ENCODE data around the gene ANXA8.
"Not testable (repeated sequence)": the region's sequence is repeated elsewhere in the genome, so short reads cannot be mapped to it uniquely, and the experiment has no call there.

Gene ANXA8

DNA sequence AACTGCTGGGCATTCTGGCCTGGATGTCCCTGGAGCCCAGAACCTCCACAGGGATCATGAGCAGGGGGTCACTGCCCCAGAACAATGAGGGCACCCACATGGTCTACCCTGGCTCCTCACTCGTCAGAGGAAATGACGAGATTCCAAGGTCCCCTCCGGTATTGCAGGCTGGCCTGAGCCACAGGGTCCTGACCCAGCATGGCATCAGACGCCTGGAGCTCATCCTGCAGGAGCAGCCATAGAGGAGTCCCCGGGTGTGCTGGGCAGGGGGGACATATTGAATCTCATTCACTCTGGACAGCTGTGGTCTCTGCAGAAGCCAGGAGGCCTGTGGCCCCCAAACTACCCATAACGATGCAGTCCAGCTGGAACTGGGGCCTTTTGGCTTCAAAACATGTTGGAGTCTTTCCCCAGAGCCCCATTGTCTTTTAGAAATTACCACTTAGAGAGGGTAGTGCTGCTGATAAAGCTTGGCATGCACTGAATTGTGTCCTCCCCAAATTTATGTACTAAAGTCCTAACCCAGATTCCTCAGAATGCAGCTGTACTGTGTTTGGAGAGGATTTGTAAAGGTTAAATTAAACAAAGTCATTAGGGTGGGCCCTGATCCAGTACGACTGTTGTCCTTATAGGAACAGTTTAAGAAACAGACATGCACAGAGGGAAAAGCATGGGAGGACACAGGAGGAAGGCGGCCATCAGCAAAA, 27.7 kb downstream of the ANXA8 start:
- no peak for DNase-seq (ENCODE audit: low read depth)
- H3K4me3 ChIP-seq (ENCODE audit: low read depth, low read length), result no peak overlapping the region
- TF ChIP-seq, protein P1, sequence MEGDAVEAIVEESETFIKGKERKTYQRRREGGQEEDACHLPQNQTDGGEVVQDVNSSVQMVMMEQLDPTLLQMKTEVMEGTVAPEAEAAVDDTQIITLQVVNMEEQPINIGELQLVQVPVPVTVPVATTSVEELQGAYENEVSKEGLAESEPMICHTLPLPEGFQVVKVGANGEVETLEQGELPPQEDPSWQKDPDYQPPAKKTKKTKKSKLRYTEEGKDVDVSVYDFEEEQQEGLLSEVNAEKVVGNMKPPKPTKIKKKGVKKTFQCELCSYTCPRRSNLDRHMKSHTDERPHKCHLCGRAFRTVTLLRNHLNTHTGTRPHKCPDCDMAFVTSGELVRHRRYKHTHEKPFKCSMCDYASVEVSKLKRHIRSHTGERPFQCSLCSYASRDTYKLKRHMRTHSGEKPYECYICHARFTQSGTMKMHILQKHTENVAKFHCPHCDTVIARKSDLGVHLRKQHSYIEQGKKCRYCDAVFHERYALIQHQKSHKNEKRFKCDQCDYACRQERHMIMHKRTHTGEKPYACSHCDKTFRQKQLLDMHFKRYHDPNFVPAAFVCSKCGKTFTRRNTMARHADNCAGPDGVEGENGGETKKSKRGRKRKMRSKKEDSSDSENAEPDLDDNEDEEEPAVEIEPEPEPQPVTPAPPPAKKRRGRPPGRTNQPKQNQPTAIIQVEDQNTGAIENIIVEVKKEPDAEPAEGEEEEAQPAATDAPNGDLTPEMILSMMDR (conservative IDR thresholded peaks at IDR 0.05; ENCODE audit: low read depth, low read length), result no peak

DNA sequence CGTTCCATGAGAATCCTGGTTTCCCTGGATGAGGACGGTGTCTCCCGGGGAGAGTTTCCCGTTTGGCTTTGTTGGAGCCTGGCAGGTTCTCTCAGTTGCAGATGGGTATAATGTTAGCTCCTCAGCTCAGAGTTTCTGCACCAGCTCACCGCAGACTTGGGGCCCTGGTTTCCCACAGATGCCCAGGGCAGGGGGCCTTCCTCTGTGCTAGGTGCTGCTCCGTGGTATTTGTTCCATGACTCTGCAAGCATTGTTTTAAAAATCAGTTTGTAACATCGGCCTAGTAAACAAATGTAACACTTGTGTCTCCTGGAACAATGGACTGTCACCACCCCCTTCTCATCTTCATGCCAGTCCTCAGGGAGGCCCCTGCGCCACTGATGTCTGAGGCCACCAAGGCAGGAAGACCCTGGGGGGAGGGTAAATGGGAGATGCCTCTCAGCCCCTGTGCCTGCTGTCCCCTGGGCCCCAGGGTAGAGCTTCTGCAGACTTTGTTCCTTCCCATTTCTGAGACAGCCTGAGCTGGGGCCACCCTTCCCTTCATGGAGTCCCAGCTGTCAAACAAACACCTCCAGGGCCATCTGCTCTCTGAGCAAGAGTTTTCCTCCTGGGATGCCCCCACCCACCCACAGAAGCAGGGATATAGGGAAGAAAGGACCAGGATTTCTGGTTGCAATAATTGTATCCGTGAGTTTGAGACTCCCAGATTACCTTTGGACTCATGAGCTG, 28.4 kb downstream of the ANXA8 start:
- not testable (repeated sequence) for H3K4me3 ChIP-seq (ENCODE audit: low read depth, low read length); DNase-seq (ENCODE audit: low read depth)

DNA sequence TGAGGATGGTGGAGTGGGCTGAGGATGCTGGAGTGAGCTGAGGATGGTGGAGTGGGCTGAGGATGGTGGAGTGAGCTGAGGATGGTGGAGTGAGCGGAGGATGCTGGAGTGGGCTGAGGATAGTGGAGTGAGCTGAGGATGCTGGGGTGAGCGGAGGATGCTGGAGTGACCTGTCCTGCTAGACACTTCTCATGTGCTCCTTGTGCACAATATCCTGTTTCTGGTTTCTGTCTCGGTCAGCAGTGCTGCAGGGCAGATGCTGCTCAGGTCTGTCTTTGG, 29.2 kb downstream of the ANXA8 start:
- TF ChIP-seq, protein P1 (conservative IDR thresholded peaks at IDR 0.05; ENCODE audit: low read depth, low read length), result no peak
- DNase-seq (ENCODE audit: low read depth), result no peak

DNA sequence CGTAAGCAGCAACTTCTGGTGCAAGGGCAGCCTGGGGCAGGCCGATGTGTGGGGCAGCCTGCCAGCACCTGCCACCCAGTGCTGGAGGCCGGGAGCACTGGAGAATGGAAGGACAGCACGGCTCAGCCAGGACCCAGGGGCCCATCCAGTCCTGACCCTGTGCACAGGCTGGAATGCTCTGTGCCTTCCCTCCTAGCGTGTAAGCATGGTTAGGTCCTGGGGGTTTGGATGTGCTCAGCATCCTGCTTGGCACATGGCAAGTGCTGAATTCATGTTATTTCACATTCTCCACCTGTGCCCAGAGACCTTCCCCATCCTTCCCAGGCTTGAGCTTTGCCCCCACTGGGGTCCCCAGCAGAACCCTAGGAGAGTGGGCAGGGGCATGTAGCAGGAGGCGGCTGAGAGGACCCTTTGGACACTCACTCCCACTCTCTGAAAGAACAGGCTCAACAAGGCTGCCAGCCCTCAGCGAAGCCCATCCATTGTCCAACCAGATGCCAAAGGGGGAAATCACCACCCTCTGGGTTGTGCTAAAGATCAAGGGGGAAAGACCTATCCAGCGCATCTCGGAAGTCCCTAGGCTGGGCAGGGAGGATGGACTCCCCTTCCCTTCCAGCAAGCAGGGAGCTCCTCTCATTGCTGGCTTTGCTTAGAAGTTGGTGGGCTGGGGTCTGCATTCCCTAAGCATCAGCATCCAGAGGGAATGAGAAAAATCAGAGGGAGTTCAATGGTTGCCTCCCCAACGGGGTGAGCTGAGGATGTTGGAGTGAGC, 29.7 kb downstream of the ANXA8 start:
- DNase-seq (ENCODE audit: low read depth), result no peak
- no peak overlapping the region for H3K4me3 ChIP-seq (ENCODE audit: low read depth, low read length)
- TF ChIP-seq, protein P1 (conservative IDR thresholded peaks at IDR 0.05; ENCODE audit: low read depth, low read length), result no peak

More for the DNA sequence above, 29.2 kb downstream of the ANXA8 start:
- no peak overlapping the region for H3K4me3 ChIP-seq (ENCODE audit: low read depth, low read length)

DNA sequence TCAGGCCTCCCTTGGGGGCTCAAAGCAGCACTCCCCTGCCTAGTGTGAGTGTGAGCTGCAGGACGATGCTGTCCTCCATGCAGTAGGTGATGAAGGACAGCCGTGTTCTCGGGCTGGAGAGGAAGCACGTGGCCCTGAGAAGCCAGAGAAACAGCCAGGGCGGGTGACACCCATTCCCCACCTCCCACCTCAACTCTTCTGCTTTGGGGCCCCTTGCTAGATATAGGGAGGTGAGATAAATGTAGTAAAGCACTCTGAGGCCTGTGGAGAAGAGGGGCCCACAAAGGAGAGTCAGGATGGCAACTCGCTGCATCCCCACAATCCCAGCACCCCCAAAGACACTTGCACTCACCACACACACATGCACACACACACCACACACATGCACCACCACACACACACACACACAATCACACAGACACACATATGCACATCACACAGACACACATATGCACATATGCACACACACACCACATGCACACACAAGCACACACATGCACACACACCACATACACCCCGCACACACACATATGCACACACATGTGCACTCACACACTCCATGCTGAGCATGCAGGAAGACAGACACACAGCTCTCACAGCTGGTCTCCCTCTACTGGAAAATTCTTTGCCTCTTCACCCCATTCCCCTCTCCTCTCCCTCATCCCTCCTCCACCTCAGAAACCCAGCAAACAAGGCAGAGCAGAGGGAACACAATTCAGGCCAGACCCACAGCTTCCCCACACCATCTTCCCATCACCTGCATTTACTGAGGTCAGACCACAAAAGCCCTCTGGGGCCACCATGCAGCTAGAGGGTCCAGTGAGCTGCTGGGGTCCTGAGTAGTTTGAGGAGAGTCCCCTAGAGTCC, 30.5 kb downstream of the ANXA8 start:
- no peak for DNase-seq (ENCODE audit: low read depth)
- TF ChIP-seq, protein P1 (conservative IDR thresholded peaks at IDR 0.05; ENCODE audit: low read depth, low read length), result no peak
- H3K4me3 ChIP-seq (ENCODE audit: low read depth, low read length), result no peak overlapping the region

DNA sequence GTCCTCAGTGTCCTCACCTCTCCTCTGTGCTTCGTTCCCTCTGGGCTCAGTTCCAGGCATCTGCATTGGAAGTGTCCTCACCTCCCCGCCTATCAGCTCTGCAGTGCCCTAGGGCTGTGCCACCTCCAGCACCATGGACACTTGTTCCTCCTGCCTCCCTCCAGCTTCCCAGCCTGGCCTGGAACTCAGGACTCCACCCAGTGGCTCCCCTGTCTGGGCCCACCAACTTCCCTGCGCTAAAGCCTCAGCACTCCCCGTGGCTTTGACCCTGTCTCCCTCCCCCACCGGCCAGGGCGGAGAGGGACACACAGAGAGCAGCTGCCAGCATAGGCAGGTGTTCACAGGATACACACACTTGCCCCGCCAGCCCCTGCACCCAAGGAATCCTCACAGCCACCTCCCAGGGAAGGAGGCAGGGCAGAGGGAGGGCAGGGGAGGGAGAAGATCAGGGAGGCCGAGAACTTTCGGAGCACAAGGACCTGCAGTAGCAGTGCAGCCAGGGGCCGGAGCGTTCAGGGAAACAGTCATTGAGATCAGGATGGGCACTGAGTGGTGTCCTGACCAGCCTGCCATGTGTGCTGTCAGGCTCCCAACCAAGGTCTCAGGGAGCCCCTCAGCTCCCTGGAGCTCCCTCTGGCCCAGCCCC, 31.3 kb downstream of the ANXA8 start:
- no peak overlapping the region for H3K4me3 ChIP-seq (ENCODE audit: low read depth, low read length)
- TF ChIP-seq, protein P1 (conservative IDR thresholded peaks at IDR 0.05; ENCODE audit: low read depth, low read length), result no peak
- DNase-seq (ENCODE audit: low read depth), result no peak

All from choroid plexus epithelial cell (primary cell).